NT2/D1 (cell line): ENCODE data around the gene MYO7A.

ENCODE experiments used
- SUZ12 ChIP-seq: IDR thresholded peaks from 2 replicates; pipeline ENCODE4 v1.6.1; 2011; ENCODE audit not compliant: insufficient read length, insufficient read depth; ENCODE audit errors: extremely low read depth
- YY1 ChIP-seq: IDR thresholded peaks from 2 replicates; pipeline ENCODE4 v1.6.1; 2011; ENCODE audit not compliant: insufficient read length, insufficient read depth
- ZNF274 ChIP-seq: IDR thresholded peaks from 2 replicates; pipeline ENCODE4 v1.6.1; 2011; ENCODE audit warnings: mild to moderate bottlenecking, low read depth, low read length

DNA sequence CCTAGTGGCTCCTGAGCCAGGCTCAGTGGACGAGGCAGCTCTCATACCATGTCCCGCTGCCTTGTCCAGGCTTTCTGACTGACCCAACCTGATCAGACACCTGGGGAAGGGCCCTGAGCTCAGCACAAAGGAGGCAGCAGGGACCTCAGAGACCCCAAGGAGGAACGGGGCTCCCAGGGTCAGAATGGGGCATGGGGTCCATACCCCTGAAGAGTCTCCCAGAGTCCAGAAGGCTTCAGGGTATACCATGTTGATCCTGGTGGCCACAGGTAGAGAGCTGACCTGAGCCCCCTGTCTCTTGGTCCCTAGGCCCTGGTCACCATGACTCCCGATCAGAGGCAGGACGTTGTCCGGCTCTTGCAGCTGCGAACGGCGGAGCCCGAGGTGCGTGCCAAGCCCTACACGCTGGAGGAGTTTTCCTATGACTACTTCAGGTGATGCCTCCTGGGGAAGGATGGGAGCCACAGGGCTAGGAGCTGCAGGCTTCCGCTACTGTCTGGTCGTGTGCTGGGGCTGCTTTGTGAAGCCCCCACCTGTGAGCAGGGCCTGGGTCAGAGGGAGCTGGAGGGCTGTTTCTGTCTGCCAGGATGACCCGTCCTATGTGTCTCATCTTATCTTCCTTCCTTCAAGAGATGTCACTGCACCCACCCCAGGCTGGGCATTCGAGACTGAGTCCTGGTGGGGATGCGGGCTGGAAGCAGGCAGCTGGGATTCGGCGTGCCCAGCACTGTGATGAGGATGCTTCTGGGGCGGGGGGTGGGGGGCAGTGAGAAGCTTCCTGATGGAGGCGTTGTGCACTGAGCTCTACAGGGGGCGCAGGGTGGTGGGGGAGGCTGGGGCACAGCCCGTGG lies 74.2 kb downstream of the MYO7A start:
- TF ChIP-seq YY1 (no peak), SUZ12 (no peak), ZNF274 (no peak)
